Cardiac fibroblast (primary cell): ENCODE measurements around the gene ATP10D.

Experiments used
- DNase-seq, 2 donors: peaks; one replicate each; pipeline versions ENCODE4 v3.0.0 to v3.0.0-alpha.2; 2010; ENCODE audit warnings: low read depth in 2 of 2
- H3K4me3 ChIP-seq, 2 donors: replicated peaks in 1 of 2; 1 replicate in 1 of 2; 2 replicates in 1 of 2; pipeline ENCODE4 v1.5.1; 2011; ENCODE audit warnings: low read depth in 2 of 2, low read length in 2 of 2, mild to moderate bottlenecking in 2 of 2, moderate library complexity in 1 of 2
- CTCF ChIP-seq: IDR thresholded peaks from one replicate; pipeline ENCODE4 v1.5.1; 2011; ENCODE audit warnings: low read depth, mild to moderate bottlenecking, low read length, inconsistent platforms

The ATP10D gene

GRCh38 chr4:47465004-47465403, 20.1 kb upstream of the ATP10D start:
- no peak for TF ChIP-seq CTCF
- DNase-seq, result no peak
- H3K4me3 ChIP-seq, result no peak overlapping the region

- no peak for DNase-seq
- TF ChIP-seq CTCF, result no peak
- H3K4me3 ChIP-seq, result no peak overlapping the region
Observed at GRCh38 chr4:47466056-47466785, 18.9 kb upstream of the ATP10D start.

GRCh38 chr4:47468706-47469365, 16.2 kb upstream of the ATP10D start:
- peak; percentile 31 to 71 for DNase-seq
- TF ChIP-seq CTCF, result no peak
- H3K4me3 ChIP-seq, result no peak overlapping the region

- peak; percentile 34 to 67 for DNase-seq
- no peak overlapping the region for H3K4me3 ChIP-seq
- no peak for TF ChIP-seq CTCF
Observed at GRCh38 chr4:47469951-47470350, 15.1 kb upstream of the ATP10D start.

- no peak for TF ChIP-seq CTCF
- DNase-seq, result no peak
- H3K4me3 ChIP-seq, result no peak overlapping the region
Observed at GRCh38 chr4:47471064-47471463, 14.0 kb upstream of the ATP10D start.

- no peak for DNase-seq
- no peak for TF ChIP-seq CTCF
- no peak overlapping the region for H3K4me3 ChIP-seq
Observed at GRCh38 chr4:47471591-47471990, 13.5 kb upstream of the ATP10D start.
